Loucy (cell line): ENCODE data around the gene BCAS3.

Experiments
- H2AFZ ChIP-seq: fragments of 200-600 bp; sonication (generic); 2 replicates; pipeline ENCODE4 v1.6.0; 2016; ENCODE audit warnings: antibody characterized with exemption, mild to moderate bottlenecking, low read length, moderate library complexity
- H3F3A ChIP-seq: fragments of 200-600 bp; 2 replicates; pipeline ENCODE4 v1.6.0; 2016; ENCODE audit warnings: antibody characterized with exemption, low read depth, mild to moderate bottlenecking
- H3K27me3 ChIP-seq: fragments of 200-600 bp; sonication (generic); 2 replicates; pipeline ENCODE4 v1.6.1; 2014; ENCODE audit warnings: low read length, mild to moderate bottlenecking; ENCODE audit not compliant: insufficient read depth, poor library complexity, severe bottlenecking
- H3K36me3 ChIP-seq: fragments of 200-600 bp; sonication (generic); 2 replicates; pipeline ENCODE4 v1.6.1; 2016; ENCODE audit warnings: low read length; ENCODE audit not compliant: insufficient read depth
- H3K4me1 ChIP-seq: fragments of 200-600 bp; sonication (generic); 2 replicates; pipeline ENCODE4 v1.5.1; 2014; ENCODE audit warnings: low read length, mild to moderate bottlenecking; ENCODE audit not compliant: insufficient read depth, poor library complexity, severe bottlenecking
- H3K4me2 ChIP-seq: fragments of 200-600 bp; sonication (generic); 2 replicates; pipeline ENCODE4 v1.6.0; 2014; ENCODE audit warnings: antibody characterized with exemption, low read length, low read depth, mild to moderate bottlenecking; ENCODE audit not compliant: poor library complexity, severe bottlenecking
- H3K4me3 ChIP-seq: fragments of 200-600 bp; sonication (generic); 2 replicates; pipeline ENCODE4 v1.5.1; 2014; ENCODE audit warnings: low read length, mild to moderate bottlenecking, mixed read lengths; ENCODE audit not compliant: poor library complexity, severe bottlenecking
- H3K79me2 ChIP-seq: fragments of 200-600 bp; sonication (generic); 2 replicates; pipeline ENCODE4 v1.6.1; 2014; ENCODE audit warnings: low read length; ENCODE audit not compliant: insufficient read depth
- H3K9ac ChIP-seq: fragments of 200-600 bp; sonication (generic); 2 replicates; pipeline ENCODE4 v1.6.0; 2014; ENCODE audit warnings: mild to moderate bottlenecking, low read depth, low read length, moderate library complexity; ENCODE audit not compliant: poor library complexity, severe bottlenecking
- H3K9me2 ChIP-seq: fragments of 200-600 bp; sonication (generic); replicated peaks from 2 replicates; pipeline ENCODE4 v1.6.1; 2016; ENCODE audit warnings: low read depth, low read length, mixed read lengths
- H3K9me3 ChIP-seq: fragments of 200-600 bp; sonication (generic); 2 replicates; pipeline ENCODE4 v1.6.1; 2014; ENCODE audit warnings: mild to moderate bottlenecking, antibody characterized with exemption, low read length, low read depth; ENCODE audit not compliant: insufficient read depth
- H4K20me1 ChIP-seq: fragments of 200-600 bp; sonication (generic); 2 replicates; pipeline ENCODE4 v1.6.0; 2014; ENCODE audit warnings: antibody characterized with exemption, low read length, mild to moderate bottlenecking; ENCODE audit not compliant: insufficient read depth, poor library complexity, severe bottlenecking
- CTCF ChIP-seq: fragments of 200-600 bp; sonication (generic); conservative IDR thresholded peaks from 2 replicates; pipeline ENCODE4 v1.5.1; 2014; ENCODE audit warnings: mild to moderate bottlenecking, antibody characterized with exemption, low read length
- EZH2phosphoT487 ChIP-seq: fragments of 200-600 bp; IDR thresholded peaks from 2 replicates; pipeline ENCODE4 v1.6.1; 2018; ENCODE audit warnings: antibody characterized with exemption, mild to moderate bottlenecking, moderate library complexity, borderline replicate concordance

Gene BCAS3

GRCh38 chr17:60798576-60798975 lies 120.9 kb downstream of the BCAS3 start:
- H3K4me3 ChIP-seq: no peak overlapping the region
- no peaks in the 10 kb centered on the region for H3K4me1 ChIP-seq
- H3F3A ChIP-seq: no peaks in the 10 kb centered on the region
- no peaks in the 10 kb centered on the region for H3K9me3 ChIP-seq
- TF ChIP-seq CTCF: no peak
- no peak for TF ChIP-seq EZH2phosphoT487
- H2AFZ ChIP-seq: no peak overlapping the region
- H3K4me2 ChIP-seq: no peak overlapping the region
- no peaks in the 10 kb centered on the region for H3K9me2 ChIP-seq
- H4K20me1 ChIP-seq: no peaks in the 10 kb centered on the region
- H3K9ac ChIP-seq: no peak overlapping the region
- no peaks in the 10 kb centered on the region for H3K36me3 ChIP-seq
- H3K27me3 ChIP-seq: no peaks in the 10 kb centered on the region
- H3K79me2 ChIP-seq: no peaks in the 10 kb centered on the region

DNA sequence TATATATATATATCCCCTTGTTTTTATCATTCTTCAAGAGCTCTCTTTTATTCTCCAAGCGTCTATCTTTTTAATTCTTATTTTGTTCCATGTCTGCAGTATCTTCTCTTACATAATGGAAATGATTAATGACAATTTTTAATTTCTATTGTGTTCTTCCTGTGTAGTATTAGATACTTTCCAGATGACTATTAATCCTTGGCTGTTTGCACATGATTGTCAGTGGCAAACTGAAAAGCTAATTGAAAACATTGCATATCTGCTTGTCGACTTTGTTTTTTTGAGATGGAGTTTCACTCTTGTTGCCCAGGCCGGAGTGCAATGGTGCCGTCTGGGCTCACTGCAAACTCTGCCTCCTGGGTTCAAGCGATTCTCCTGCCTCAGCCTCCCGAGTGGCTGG lies 124.7 kb downstream of the BCAS3 start:
- TF ChIP-seq CTCF (no peak), EZH2phosphoT487 (no peak)
- H4K20me1 ChIP-seq: no peaks in the 10 kb centered on the region

DNA sequence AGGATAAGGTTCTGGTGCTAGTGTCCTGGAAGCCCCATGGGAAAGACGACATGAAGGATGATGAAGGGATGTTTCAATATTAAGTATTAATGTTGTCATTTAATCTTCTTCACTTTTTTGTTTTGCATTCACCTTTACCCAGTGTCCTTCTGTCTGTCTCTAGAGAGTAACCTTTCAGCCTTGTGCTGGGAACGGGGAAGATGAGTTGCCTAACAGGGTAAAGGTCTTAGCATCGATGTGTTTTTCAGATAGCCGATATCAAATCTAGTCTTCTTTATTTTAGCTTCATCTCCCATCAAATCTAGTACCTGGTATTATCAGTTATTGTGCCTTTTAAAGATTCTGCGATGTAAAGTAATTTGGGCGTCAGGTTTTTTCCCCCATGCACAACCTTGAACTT lies 125.4 kb downstream of the BCAS3 start:
- H2AFZ ChIP-seq: no peak overlapping the region
- H3K36me3 ChIP-seq: no peaks in the 10 kb centered on the region
- H3K79me2 ChIP-seq: no peaks in the 10 kb centered on the region
- H4K20me1 ChIP-seq: no peaks in the 10 kb centered on the region
- H3K4me2 ChIP-seq: no peak overlapping the region
- no peak overlapping the region for H3K4me3 ChIP-seq
- H3K4me1 ChIP-seq: no peaks in the 10 kb centered on the region
- H3K9me2 ChIP-seq: no peaks in the 10 kb centered on the region
- no peak overlapping the region for H3K9ac ChIP-seq
- TF ChIP-seq CTCF (no peak), EZH2phosphoT487 (no peak)
- no peaks in the 10 kb centered on the region for H3K9me3 ChIP-seq
- no peaks in the 10 kb centered on the region for H3F3A ChIP-seq
- H3K27me3 ChIP-seq: no peaks in the 10 kb centered on the region

More for the DNA sequence above, 124.7 kb downstream of the BCAS3 start:
- Histone ChIP-seq H3K9ac (no peak overlapping the region), H3K4me1 (no peaks in the 10 kb centered on the region), H3F3A (no peaks in the 10 kb centered on the region), H3K4me2 (no peak overlapping the region), H2AFZ (no peak overlapping the region), H3K9me3 (no peaks in the 10 kb centered on the region), H3K27me3 (no peaks in the 10 kb centered on the region), H3K36me3 (no peaks in the 10 kb centered on the region), H3K4me3 (no peak overlapping the region), H3K9me2 (no peaks in the 10 kb centered on the region), H3K79me2 (no peaks in the 10 kb centered on the region)
